SU-DHL-6 (cell line): ENCODE measurements around the gene RASA1.

Source experiments
- H2AFZ ChIP-seq: fragments of 200-600 bp; sonication (generic); 2 replicates; pipeline ENCODE4 v1.6.1; 2014; ENCODE audit warnings: low read depth, mild to moderate bottlenecking, moderate library complexity, mixed read lengths, antibody characterized with exemption, low read length; ENCODE audit not compliant: severe bottlenecking
- H3F3A ChIP-seq: fragments of 200-600 bp; shearing (Covaris generic); 2 replicates; pipeline ENCODE4 v1.6.0; 2016; ENCODE audit warnings: antibody characterized with exemption, mild to moderate bottlenecking; ENCODE audit not compliant: insufficient read depth
- H3K27ac ChIP-seq: fragments of 200-600 bp; sonication (generic); 2 replicates; pipeline ENCODE4 v1.5.1; 2016; ENCODE audit warnings: low read depth, mild to moderate bottlenecking, low read length, moderate library complexity, mixed read lengths
- H3K27me3 ChIP-seq: fragments of 200-600 bp; sonication (generic), shearing (Covaris generic); 2 replicates; pipeline ENCODE4 v1.6.0; 2014; ENCODE audit warnings: mild to moderate bottlenecking, low read length
- H3K36me3 ChIP-seq: fragments of 200-600 bp; sonication (generic); 2 replicates; pipeline ENCODE4 v1.6.1; 2014; ENCODE audit warnings: mild to moderate bottlenecking, low read length, mixed read lengths
- H3K4me2 ChIP-seq: fragments of 300-600, 200-600 bp; shearing (Covaris generic), sonication (generic); 2 replicates; pipeline ENCODE4 v1.6.0; 2014; ENCODE audit warnings: low read length, low read depth, mild to moderate bottlenecking; ENCODE audit not compliant: poor library complexity, severe bottlenecking
- H3K4me3 ChIP-seq: fragments of 200-600 bp; sonication (generic); 2 replicates; pipeline ENCODE4 v1.5.1; 2014; ENCODE audit warnings: antibody characterized with exemption, low read length, mild to moderate bottlenecking, mixed read lengths; ENCODE audit not compliant: insufficient read depth, poor library complexity, severe bottlenecking
- H3K79me2 ChIP-seq: fragments of 200-600 bp; sonication (generic); 2 replicates; pipeline ENCODE4 v1.6.1; 2014; ENCODE audit warnings: mild to moderate bottlenecking, low read length, moderate library complexity; ENCODE audit not compliant: insufficient read depth
- H3K9ac ChIP-seq: fragments of 200-600 bp; sonication (generic); 2 replicates; pipeline ENCODE4 v1.7.0; 2014; ENCODE audit warnings: mild to moderate bottlenecking, low read length
- H3K9me2 ChIP-seq: fragments of 200-600 bp; sonication (generic); replicated peaks from 2 replicates; pipeline ENCODE4 v1.6.1; 2014; ENCODE audit warnings: low read length; ENCODE audit not compliant: insufficient read depth
- H3K9me3 ChIP-seq: fragments of 200-600 bp; sonication (generic); 2 replicates; pipeline ENCODE4 v1.6.1; 2014; ENCODE audit warnings: low read length, mixed read lengths; ENCODE audit not compliant: insufficient read depth
- H4K20me1 ChIP-seq: fragments of 200-600 bp; sonication (generic); 2 replicates; pipeline ENCODE4 v1.6.1; 2014; ENCODE audit warnings: low read depth, mild to moderate bottlenecking, antibody characterized with exemption, low read length, moderate library complexity, mixed read lengths
- CTCF ChIP-seq: fragments of 200-600 bp; sonication (generic); IDR thresholded peaks from one replicate; pipeline ENCODE4 v1.5.1; 2017; ENCODE audit warnings: antibody characterized with exemption, mild to moderate bottlenecking, low read length, moderate library complexity; ENCODE audit not compliant: insufficient read depth, poor library complexity, severe bottlenecking
- EZH2phosphoT487 ChIP-seq: fragments of 200-600 bp; sonication (generic), shearing (Covaris generic); conservative IDR thresholded peaks from 2 replicates; pipeline ENCODE4 v1.6.1; 2018; ENCODE audit warnings: mild to moderate bottlenecking, antibody characterized with exemption, low read length, moderate library complexity, mixed read lengths

The RASA1 gene

GRCh38 chr5:87368601-87369000 lies 100.9 kb downstream of the RASA1 start:
- H3K27ac ChIP-seq: no peak overlapping the region
- no peaks in the 10 kb centered on the region for H3K79me2 ChIP-seq
- no peaks in the 10 kb centered on the region for H3K9me3 ChIP-seq
- 0 out of 2 replicates have a peak, but pooled peaks cover 3% of the 10 kb centered on the region for H4K20me1 ChIP-seq
- H3K9ac ChIP-seq: no peak overlapping the region
- peaks cover 20% of the 10 kb centered on the region; the same call in 1 of the 2 replicates for H3F3A ChIP-seq
- H3K27me3 ChIP-seq: no peaks in the 10 kb centered on the region
- H3K4me2 ChIP-seq: no peak overlapping the region
- no peak overlapping the region for H3K4me3 ChIP-seq
- H3K36me3 ChIP-seq: peaks cover 45% of the 10 kb centered on the region
- H3K9me2 ChIP-seq: no peaks in the 10 kb centered on the region
- TF ChIP-seq EZH2phosphoT487: no peak
- no peak for TF ChIP-seq CTCF
- H2AFZ ChIP-seq: no peak overlapping the region

GRCh38 chr5:87369431-87369830 lies 101.7 kb downstream of the RASA1 start:
- H3K9me2 ChIP-seq: no peaks in the 10 kb centered on the region
- peaks cover 43% of the 10 kb centered on the region for H3K36me3 ChIP-seq
- H4K20me1 ChIP-seq: 0 out of 2 replicates have a peak, but pooled peaks cover 3% of the 10 kb centered on the region
- TF ChIP-seq EZH2phosphoT487 (no peak), CTCF (no peak)
- peaks cover 21% of the 10 kb centered on the region; the same call in 1 of the 2 replicates for H3F3A ChIP-seq
- H3K9me3 ChIP-seq: no peaks in the 10 kb centered on the region
- H3K9ac ChIP-seq: no peak overlapping the region
- no peak overlapping the region for H3K27ac ChIP-seq
- no peak overlapping the region for H2AFZ ChIP-seq
- no peak overlapping the region for H3K4me3 ChIP-seq
- H3K27me3 ChIP-seq: no peaks in the 10 kb centered on the region
- no peaks in the 10 kb centered on the region for H3K79me2 ChIP-seq
- no peak overlapping the region for H3K4me2 ChIP-seq

- Histone ChIP-seq H3K36me3 (peaks cover 51% of the 10 kb centered on the region), H3K4me2 (no peak overlapping the region), H3K9ac (no peak overlapping the region), H3K9me2 (no peaks in the 10 kb centered on the region), H3F3A (peaks cover 18% of the 10 kb centered on the region; the same call in 1 of the 2 replicates), H3K79me2 (no peaks in the 10 kb centered on the region), H3K27me3 (no peaks in the 10 kb centered on the region), H2AFZ (no peak overlapping the region), H4K20me1 (0 out of 2 replicates have a peak, but pooled peaks cover 3% of the 10 kb centered on the region), H3K9me3 (no peaks in the 10 kb centered on the region), H3K4me3 (no peak overlapping the region), H3K27ac (no peak overlapping the region)
- TF ChIP-seq CTCF: no peak
- no peak for TF ChIP-seq EZH2phosphoT487
Observed at GRCh38 chr5:87372705-87373104, 105.0 kb downstream of the RASA1 start.
